Neural crest cell (in vitro differentiated cells): Measurements from ENCODE around the gene CCDC57. TPM values are rescaled to one million over a fixed set of nuclear protein-coding genes. Genes with fewer than 3 reads are reported as not detected.
A peak's percentile ranks its signal among the peaks of the same experiment; 100 is the strongest.

ENCODE experiments used
- DNase-seq: peaks from one replicate; pipeline ENCODE4 v3.0.0; 2021; ENCODE audit warnings: low read depth, mixed read lengths, low spot score
- H3K27ac Mint-ChIP-seq: one replicate; pipeline ENCODE4 v1.8.0; 2021; ENCODE audit warnings: mild to moderate bottlenecking, mixed read lengths; ENCODE audit not compliant: unreplicated experiment
- H3K27me3 Mint-ChIP-seq: 2 replicates; pipeline ENCODE4 v1.8.0; 2021; ENCODE audit warnings: low read depth, mild to moderate bottlenecking, mixed read lengths
- H3K36me3 Mint-ChIP-seq: 2 replicates; pipeline ENCODE4 v1.8.0; 2021; ENCODE audit warnings: low read depth, mild to moderate bottlenecking, mixed read lengths
- H3K4me1 Mint-ChIP-seq: 2 replicates; pipeline ENCODE4 v1.8.0; 2021; ENCODE audit warnings: mixed read lengths
- H3K4me3 Mint-ChIP-seq: one replicate; pipeline ENCODE4 v1.8.0; 2021; ENCODE audit warnings: mild to moderate bottlenecking, mixed read lengths
- H3K9me3 Mint-ChIP-seq: 2 replicates; pipeline ENCODE4 v1.8.0; 2021; ENCODE audit warnings: mixed read lengths
- CTCF ChIP-seq: fragments of 200-600 bp; sonication (generic); conservative IDR thresholded peaks from 2 replicates; pipeline ENCODE4 v1.5.0; 2021; ENCODE audit warnings: antibody characterized with exemption, mild to moderate bottlenecking
- total RNA-seq: library from RNA; stranded (reverse); gene quantifications from 2 replicates; pipeline ENCODE4 v1.2.1, GENCODE V29; 2021

The CCDC57 gene
- total RNA-seq, 1 donor from 2014 or later = 47.5 TPM

- H3K27me3 Mint-ChIP-seq = no peaks in the 10 kb centered on the region
- TF ChIP-seq CTCF = no peak
- DNase-seq = no peak
- H3K9me3 Mint-ChIP-seq = no peaks in the 10 kb centered on the region
- peak overlapping the region; percentile 4 for H3K4me3 Mint-ChIP-seq
- H3K27ac Mint-ChIP-seq = no peak overlapping the region
- H3K36me3 Mint-ChIP-seq = no peaks in the 10 kb centered on the region
- no peaks in the 10 kb centered on the region for H3K4me1 Mint-ChIP-seq
Observed at GRCh38 chr17:82090549-82091263, 121.9 kb downstream of the CCDC57 start.

GRCh38 chr17:82089723-82090548 is 122.7 kb downstream of the CCDC57 start:
- Mint-ChIP-seq H3K27ac (no peak overlapping the region), H3K36me3 (no peaks in the 10 kb centered on the region), H3K4me3 (no peak overlapping the region), H3K4me1 (no peaks in the 10 kb centered on the region), H3K9me3 (no peaks in the 10 kb centered on the region), H3K27me3 (no peaks in the 10 kb centered on the region)
- TF ChIP-seq CTCF = no peak
- DNase-seq = no peak

GRCh38 chr17:82088838-82089722 is 123.6 kb downstream of the CCDC57 start:
- no peak for TF ChIP-seq CTCF
- Mint-ChIP-seq H3K27me3 (no peaks in the 10 kb centered on the region), H3K36me3 (no peaks in the 10 kb centered on the region), H3K4me3 (no peak overlapping the region), H3K4me1 (no peaks in the 10 kb centered on the region), H3K27ac (no peak overlapping the region), H3K9me3 (no peaks in the 10 kb centered on the region)
- no peak for DNase-seq

GRCh38 chr17:82087961-82088837 is 124.4 kb downstream of the CCDC57 start:
- H3K4me1 Mint-ChIP-seq = no peaks in the 10 kb centered on the region
- H3K27ac Mint-ChIP-seq = no peak overlapping the region
- TF ChIP-seq CTCF = no peak
- no peak overlapping the region for H3K4me3 Mint-ChIP-seq
- DNase-seq = no peak
- H3K9me3 Mint-ChIP-seq = no peaks in the 10 kb centered on the region
- H3K27me3 Mint-ChIP-seq = no peaks in the 10 kb centered on the region
- H3K36me3 Mint-ChIP-seq = no peaks in the 10 kb centered on the region
